GM10847 (cell line): ENCODE data around the gene NBPF3.

Experiments used
- POLR2A ChIP-seq: IDR thresholded peaks from 2 replicates; pipeline ENCODE4 v1.6.1; 2011; ENCODE audit not compliant: insufficient read length; ENCODE audit errors: extremely low read depth

NBPF3 gene

GRCh38 chr1:21499283-21499950 is 59.5 kb downstream of the NBPF3 start:
- no peak for TF ChIP-seq POLR2A

- no peak for TF ChIP-seq POLR2A
Measured at GRCh38 chr1:21503706-21504377, 63.9 kb downstream of the NBPF3 start.

GRCh38 chr1:21506804-21507203 is 66.9 kb downstream of the NBPF3 start:
- no peak for TF ChIP-seq POLR2A

- TF ChIP-seq POLR2A = no peak
Measured at GRCh38 chr1:21507511-21508270, 67.8 kb downstream of the NBPF3 start.

GRCh38 chr1:21508580-21509350 is 68.8 kb downstream of the NBPF3 start:
- no peak for TF ChIP-seq POLR2A

- TF ChIP-seq POLR2A = no peak
Measured at GRCh38 chr1:21509351-21510112, 69.6 kb downstream of the NBPF3 start, which contains the start of gene ALPL. TSS of gene ALPL (plus strand) at chr1:21509423. CDS start at chr1:21554082, 44,659 bp downstream.

- no peak for TF ChIP-seq POLR2A
Measured at GRCh38 chr1:21510113-21510493, 70.2 kb downstream of the NBPF3 start.

- no peak for TF ChIP-seq POLR2A
Measured at GRCh38 chr1:21510885-21511578, 71.1 kb downstream of the NBPF3 start.

- no peak for TF ChIP-seq POLR2A
Measured at GRCh38 chr1:21511579-21512522, 71.9 kb downstream of the NBPF3 start.

- no peak for TF ChIP-seq POLR2A
Measured at GRCh38 chr1:21514245-21514644, 74.3 kb downstream of the NBPF3 start.

- TF ChIP-seq POLR2A = no peak
Measured at GRCh38 chr1:21517161-21517589, 77.2 kb downstream of the NBPF3 start.

GRCh38 chr1:21517660-21518480 is 77.9 kb downstream of the NBPF3 start:
- no peak for TF ChIP-seq POLR2A
